ENCODE data around the gene PHGDH.
A peak's percentile ranks its signal among the peaks of the same experiment; 100 is the strongest.
"Not testable (repeated sequence)": the region's sequence is repeated elsewhere in the genome, so short reads cannot be mapped to it uniquely, and the experiment has no call there.

Gene PHGDH

GRCh38 chr1:119711356-119711803, 354 bp upstream of the PHGDH start:
- peak overlapping the region in 9 of 11 experiments; percentile 75 to 96 (median 94); a peak in 13 of 22 replicates for H3K27ac ChIP-seq
- H3K9me3 ChIP-seq (replicated peaks in 1 of 11); H3K27me3 ChIP-seq: not testable (repeated sequence)
- peak in 3 of 11 experiments; percentile 29 to 49 (median 47); a peak in 2 of 22 replicates for TF ChIP-seq Cebpa-rat (IDR thresholded peaks at IDR 0.05)
- H3K4me3 ChIP-seq: peak overlapping the region; percentile 62 to 100 (median 92)
- peak overlapping the region in 9 of 11 experiments; percentile 79 to 99 (median 90); a peak in 18 of 22 replicates for H3K9ac ChIP-seq
- H3K4me1 ChIP-seq: peaks cover 33 to 37% (median 35%) of the 10 kb centered on the region in 10 experiments
- peaks cover 0 to 11% (median under 1%) of the 10 kb centered on the region in 11 experiments; a peak in 6 of 22 replicates for H3K36me3 ChIP-seq
- peaks cover 0 to 29% (median 14%) of the 10 kb centered on the region in 11 experiments; a peak in 15 of 22 replicates for H4K20me1 ChIP-seq
- peak overlapping the region; percentile 65 to 98 (median 87) for H3K4me2 ChIP-seq

GRCh38 chr1:119712342-119713038, 756 bp downstream of the PHGDH start:
- Histone ChIP-seq H3K9me3 (replicated peaks in 1 of 11) (no peaks in the 10 kb centered on the region), H3K4me2 (peak overlapping the region; percentile 87 to 98 (median 93)), H3K27ac (peak overlapping the region; percentile 31 to 96 (median 93); a peak in 21 of 22 replicates), H3K36me3 (peaks cover 0 to 15% (median 4%) of the 10 kb centered on the region in 11 experiments; a peak in 7 of 22 replicates), H3K27me3 (no peaks in the 10 kb centered on the region), H3K4me1 (peaks cover 37 to 45% (median 39%) of the 10 kb centered on the region in 10 experiments), H3K9ac (peak overlapping the region; percentile 73 to 99 (median 88); a peak in 21 of 22 replicates), H3K4me3 (peak overlapping the region; percentile 62 to 100 (median 92)), H4K20me1 (peaks cover 0 to 40% (median 20%) of the 10 kb centered on the region in 11 experiments; a peak in 15 of 22 replicates)
- TF ChIP-seq Cebpa-rat (IDR thresholded peaks at IDR 0.05): peak in 3 of 11 experiments; percentile 52 to 87 (median 71); a peak in 7 of 22 replicates

- H3K4me3 ChIP-seq: peak overlapping the region; percentile 62 to 100 (median 92)
- peak overlapping the region; percentile 87 to 98 (median 93) for H3K4me2 ChIP-seq
- H4K20me1 ChIP-seq: peaks cover 0 to 47% (median 26%) of the 10 kb centered on the region in 11 experiments; a peak in 16 of 22 replicates
- H3K4me1 ChIP-seq: peaks cover 37 to 52% (median 45%) of the 10 kb centered on the region in 10 experiments
- H3K27me3 ChIP-seq: no peaks in the 10 kb centered on the region
- peak overlapping the region; percentile 73 to 99 (median 88); a peak in 21 of 22 replicates for H3K9ac ChIP-seq
- H3K36me3 ChIP-seq: peaks cover 0 to 17% (median 4%) of the 10 kb centered on the region in 11 experiments; a peak in 9 of 22 replicates
- H3K9me3 ChIP-seq (replicated peaks in 1 of 11): no peaks in the 10 kb centered on the region
- no peak for TF ChIP-seq Cebpa-rat (IDR thresholded peaks at IDR 0.05)
- H3K27ac ChIP-seq: peak overlapping the region; percentile 31 to 96 (median 93); a peak in 21 of 22 replicates
These were observed 1.5 kb downstream of the PHGDH start for GRCh38 chr1:119713039-119713748.

DNA sequence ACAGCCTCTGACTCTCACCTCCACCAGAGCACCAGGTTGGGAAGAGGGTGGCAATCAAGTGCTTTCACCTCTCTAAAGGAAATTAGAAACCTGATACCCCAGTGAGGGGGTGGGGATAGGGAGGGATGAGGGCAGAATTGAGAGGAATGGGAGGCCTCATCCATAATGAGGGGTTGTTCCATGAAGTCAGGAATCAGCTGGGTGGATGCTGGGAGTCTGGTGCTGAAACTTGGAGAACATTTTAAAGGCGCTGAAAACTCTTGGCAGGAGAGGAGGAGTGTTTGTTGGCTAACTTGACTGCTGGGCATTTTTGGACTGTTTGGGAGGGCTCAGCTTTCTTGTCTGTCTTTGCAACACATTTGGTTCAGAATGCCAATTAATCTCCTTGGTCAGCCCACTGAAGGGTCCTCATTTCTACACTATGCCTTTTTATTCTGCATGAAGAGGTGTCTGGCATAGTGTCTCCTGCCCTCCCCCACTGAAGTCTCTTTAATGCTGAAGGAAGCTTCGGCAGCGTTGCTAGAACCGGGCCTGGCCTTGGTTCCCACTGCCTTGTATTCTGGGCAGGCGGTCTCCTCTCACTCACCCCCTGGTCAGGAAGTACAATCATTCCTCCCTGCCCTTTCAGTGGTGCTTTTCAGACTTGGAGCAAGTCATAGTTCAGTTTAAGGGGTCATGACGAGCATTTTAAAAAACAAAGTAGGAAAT, 2.2 kb downstream of the PHGDH start:
- H3K27ac ChIP-seq: peak overlapping the region in 9 of 11 experiments; percentile 75 to 96 (median 94); a peak in 19 of 22 replicates
- H3K4me2 ChIP-seq: peak overlapping the region; percentile 87 to 98 (median 93)
- H3K4me1 ChIP-seq: peaks cover 37 to 59% (median 52%) of the 10 kb centered on the region in 10 experiments
- H3K4me3 ChIP-seq: peak overlapping the region; percentile 62 to 100 (median 92); a peak in 19 of 20 replicates
- no peaks in the 10 kb centered on the region for H3K9me3 ChIP-seq (replicated peaks in 1 of 11)
- peaks cover 0 to 54% (median 33%) of the 10 kb centered on the region in 11 experiments; a peak in 17 of 22 replicates for H4K20me1 ChIP-seq
- no peak for TF ChIP-seq Cebpa-rat (IDR thresholded peaks at IDR 0.05)
- H3K27me3 ChIP-seq: no peaks in the 10 kb centered on the region
- H3K9ac ChIP-seq: peak overlapping the region; percentile 73 to 99 (median 88); a peak in 21 of 22 replicates
- peaks cover 0 to 24% (median 9%) of the 10 kb centered on the region in 11 experiments; a peak in 9 of 22 replicates for H3K36me3 ChIP-seq

DNA sequence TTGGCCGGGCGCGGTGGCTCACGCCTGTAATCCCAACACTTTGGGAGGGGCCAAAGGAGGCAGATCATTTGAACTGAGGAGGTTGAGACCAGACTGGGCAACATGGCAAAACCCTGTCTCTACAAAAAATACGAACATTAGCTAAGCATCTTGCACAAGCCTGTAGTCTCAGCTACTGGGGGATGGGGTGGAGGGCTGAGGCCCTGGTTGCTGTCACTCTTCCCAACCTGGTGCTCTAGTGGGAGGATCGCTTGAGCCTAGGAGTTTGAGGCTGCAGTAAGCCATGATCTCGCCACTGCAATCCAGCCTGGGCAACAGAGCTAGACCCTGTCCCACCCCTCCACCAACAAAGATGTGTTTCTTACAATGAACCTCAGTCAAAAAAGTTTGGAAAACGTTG, 2.8 kb downstream of the PHGDH start:
- H3K4me3 ChIP-seq: peak overlapping the region in 7 of 10 experiments; percentile 70 to 100 (median 94); a peak in 16 of 20 replicates
- H3K4me2 ChIP-seq: peak overlapping the region; percentile 87 to 98 (median 93)
- H3K9me3 ChIP-seq (replicated peaks in 1 of 11): no peaks in the 10 kb centered on the region
- peak overlapping the region in 9 of 11 experiments; percentile 79 to 99 (median 90); a peak in 18 of 22 replicates for H3K9ac ChIP-seq
- peaks cover 37 to 66% (median 59%) of the 10 kb centered on the region in 10 experiments for H3K4me1 ChIP-seq
- no peaks in the 10 kb centered on the region for H3K27me3 ChIP-seq
- peak overlapping the region in 9 of 11 experiments; percentile 11 to 96 (median 94); a peak in 15 of 22 replicates for H3K27ac ChIP-seq
- H3K36me3 ChIP-seq: peaks cover 0 to 30% (median 15%) of the 10 kb centered on the region in 11 experiments; a peak in 15 of 22 replicates
- H4K20me1 ChIP-seq: peaks cover 0 to 61% (median 39%) of the 10 kb centered on the region in 11 experiments; a peak in 17 of 22 replicates
- TF ChIP-seq Cebpa-rat (IDR thresholded peaks at IDR 0.05): no peak

- peak overlapping the region in 7 of 10 experiments; percentile 5 to 100 (median 33); a peak in 9 of 20 replicates for H3K4me3 ChIP-seq
- peaks cover 0 to 40% (median 20%) of the 10 kb centered on the region in 11 experiments; a peak in 16 of 22 replicates for H3K36me3 ChIP-seq
- peak overlapping the region in 7 of 11 experiments; percentile 1 to 34 (median 19); a peak in 9 of 22 replicates for H3K27ac ChIP-seq
- H3K27me3 ChIP-seq: no peaks in the 10 kb centered on the region
- peaks cover 0 to 70% (median 49%) of the 10 kb centered on the region in 11 experiments; a peak in 17 of 22 replicates for H4K20me1 ChIP-seq
- H3K9me3 ChIP-seq (replicated peaks in 1 of 11): no peaks in the 10 kb centered on the region
- H3K9ac ChIP-seq: peak overlapping the region in 7 of 11 experiments; percentile 16 to 99 (median 33); a peak in 12 of 22 replicates
- H3K4me2 ChIP-seq: peak overlapping the region; percentile 63 to 98 (median 92)
- peaks cover 37 to 76% (median 69%) of the 10 kb centered on the region in 10 experiments for H3K4me1 ChIP-seq
- no peak for TF ChIP-seq Cebpa-rat (IDR thresholded peaks at IDR 0.05)
These were observed 3.8 kb downstream of the PHGDH start for GRCh38 chr1:119715542-119715941.

GRCh38 chr1:119718409-119718808, 6.7 kb downstream of the PHGDH start:
- Histone ChIP-seq H3K4me1 (peaks cover 30 to 87% (median 76%) of the 10 kb centered on the region in 10 experiments), H3K4me3 (no peak overlapping the region), H3K36me3 (peaks cover 23 to 69% (median 45%) of the 10 kb centered on the region in 11 experiments), H3K27me3 (no peaks in the 10 kb centered on the region), H3K9me3 (replicated peaks in 1 of 11) (no peaks in the 10 kb centered on the region), H3K27ac (no peak overlapping the region), H3K4me2 (peak overlapping the region in 9 of 11 experiments; percentile 1 to 87 (median 75); a peak in 15 of 22 replicates), H4K20me1 (peaks cover 0 to 99% (median 71%) of the 10 kb centered on the region in 11 experiments; a peak in 17 of 22 replicates), H3K9ac (no peak overlapping the region)
- no peak for TF ChIP-seq Cebpa-rat (IDR thresholded peaks at IDR 0.05)

Data from BLaER1 treated with 17β-estradiol and CSF1 and Interleukin-3, amounts not matched to agents 10 nM and 100 nM (cell line).